GM23338 (cell line): ENCODE measurements around the gene ACSL6. TPM values are rescaled to one million over a fixed set of nuclear protein-coding genes. Genes with fewer than 3 reads are reported as not detected.

ENCODE experiments used
- ATAC-seq: fragments of 200-7000 bp; cut with Tn5 transposase; 3 replicates; pipeline ENCODE4 v1.9.1; 2020
- DNase-seq: peaks from one replicate; pipeline ENCODE4 v3.0.0-alpha.2; 2015; ENCODE audit warnings: low spot score
- H2AFZ ChIP-seq: fragments of 200-600 bp; sonication (generic); 2 replicates; pipeline ENCODE4 v1.8.0; 2016; ENCODE audit warnings: antibody characterized with exemption, mild to moderate bottlenecking, moderate library complexity
- H3F3A ChIP-seq: fragments of 200-600 bp; sonication (generic); replicated peaks from 2 replicates; pipeline ENCODE4 v1.8.0; 2017; ENCODE audit warnings: antibody characterized with exemption, mixed run types, low read depth
- H3K27ac ChIP-seq: fragments of 200-600 bp; sonication (generic); 2 replicates; pipeline ENCODE4 v1.6.1; 2016; ENCODE audit warnings: low read depth
- H3K27me3 ChIP-seq: fragments of 200-600 bp; sonication (generic); 2 replicates; pipeline ENCODE4 v1.8.0; 2016; ENCODE audit warnings: mild to moderate bottlenecking, mixed run types, moderate library complexity; ENCODE audit not compliant: insufficient read depth
- H3K36me3 ChIP-seq: fragments of 200-600 bp; sonication (generic); 2 replicates; pipeline ENCODE4 v1.8.0; 2016; ENCODE audit warnings: mild to moderate bottlenecking; ENCODE audit not compliant: insufficient read depth
- H3K4me1 ChIP-seq: fragments of 200-600 bp; sonication (generic); 2 replicates; pipeline ENCODE4 v1.8.0; 2016; ENCODE audit warnings: mild to moderate bottlenecking, moderate library complexity; ENCODE audit not compliant: insufficient read depth
- H3K4me2 ChIP-seq: fragments of 200-600 bp; sonication (generic); 2 replicates; pipeline ENCODE4 v1.7.1; 2017; ENCODE audit warnings: mixed run types
- H3K4me3 ChIP-seq: fragments of 200-600 bp; sonication (generic); 2 replicates; pipeline ENCODE4 v1.6.1; 2016; ENCODE audit warnings: mixed run types
- H3K79me2 ChIP-seq: fragments of 200-600 bp; sonication (generic); replicated peaks from 2 replicates; pipeline ENCODE4 v1.8.0; 2017; ENCODE audit warnings: mild to moderate bottlenecking; ENCODE audit not compliant: insufficient read depth
- H3K9me2 ChIP-seq: fragments of 200-600 bp; sonication (generic); 2 replicates; pipeline ENCODE4 v1.8.0; 2017; ENCODE audit not compliant: insufficient read depth
- H4K20me1 ChIP-seq: fragments of 200-600 bp; sonication (generic); replicated peaks from 2 replicates; pipeline ENCODE4 v1.8.0; 2017; ENCODE audit warnings: mild to moderate bottlenecking; ENCODE audit not compliant: insufficient read depth
- H3K27ac Mint-ChIP-seq: 2 replicates; pipeline ENCODE4 v1.8.0; 2020; ENCODE audit warnings: inconsistent platforms, mild to moderate bottlenecking, moderate library complexity, mixed read lengths
- H3K27me3 Mint-ChIP-seq: 3 replicates; pipeline ENCODE4 v1.8.0; 2022; ENCODE audit warnings: low read depth, mild to moderate bottlenecking, moderate library complexity, mixed read lengths, inconsistent platforms; ENCODE audit not compliant: insufficient read depth, poor library complexity
- H3K36me3 Mint-ChIP-seq: 3 replicates; pipeline ENCODE4 v1.8.0; 2021; ENCODE audit warnings: low read depth, mild to moderate bottlenecking, inconsistent platforms, moderate library complexity, mixed read lengths
- H3K4me1 Mint-ChIP-seq: 3 replicates; pipeline ENCODE4 v1.8.0; 2020; ENCODE audit warnings: mild to moderate bottlenecking, inconsistent platforms, mixed read lengths
- H3K4me3 Mint-ChIP-seq: 3 replicates; pipeline ENCODE4 v1.8.0; 2021; ENCODE audit warnings: moderate library complexity, mild to moderate bottlenecking, inconsistent platforms, mixed read lengths
- H3K9me3 Mint-ChIP-seq: 3 replicates; pipeline ENCODE4 v1.8.0; 2020; ENCODE audit warnings: moderate library complexity, mild to moderate bottlenecking, inconsistent platforms, mixed read lengths
- CREB1 ChIP-seq: fragments of 250-450 bp; sonication (Bioruptor Pico); IDR thresholded peaks from 2 replicates; pipeline ENCODE4 v1.5.0; 2020; ENCODE audit warnings: low read depth, mild to moderate bottlenecking, moderate library complexity
- CTCF ChIP-seq, 2 experiments: fragments of 200-600 bp in 1 of 2; sonication (generic) in 1 of 2; conservative IDR thresholded peaks; 2 replicates each; pipeline versions ENCODE4 v1.5.1 to v1.6.1; 2016 to 2017; ENCODE audit warnings: antibody characterized with exemption in 2 of 2, low read depth in 2 of 2, mild to moderate bottlenecking in 2 of 2, moderate library complexity in 1 of 2
- ETS1 ChIP-seq: IDR thresholded peaks from 2 replicates; pipeline ENCODE4 v1.6.1; 2016; ENCODE audit warnings: antibody characterized with exemption
- EZH2 ChIP-seq: fragments of 200-600 bp; sonication (generic); IDR thresholded peaks from one replicate; pipeline ENCODE4 v1.8.0; 2017; ENCODE audit warnings: antibody characterized with exemption, mild to moderate bottlenecking, low read depth; ENCODE audit not compliant: unreplicated experiment
- EZH2phosphoT487 ChIP-seq: fragments of 200-600 bp; sonication (generic); IDR thresholded peaks from one replicate; pipeline ENCODE4 v1.8.1; 2018; ENCODE audit warnings: antibody characterized with exemption; ENCODE audit not compliant: unreplicated experiment
- NANOG ChIP-seq: IDR thresholded peaks from 2 replicates; pipeline ENCODE4 v1.6.1; 2016; ENCODE audit warnings: antibody characterized with exemption, borderline replicate concordance
- STAT1 ChIP-seq: IDR thresholded peaks from one replicate; pipeline ENCODE4 v1.6.1; 2016; ENCODE audit warnings: antibody characterized with exemption; ENCODE audit not compliant: unreplicated experiment
- ZNF114 ChIP-seq: fragments of 250-450 bp; sonication (Bioruptor Pico); IDR thresholded peaks from 2 replicates; pipeline ENCODE4 v1.5.0; 2020; ENCODE audit warnings: mild to moderate bottlenecking, moderate library complexity
- ZNF331 ChIP-seq: fragments of 250-450 bp; sonication (Bioruptor Pico); IDR thresholded peaks from 2 replicates; pipeline ENCODE4 v1.5.0; 2020; ENCODE audit warnings: low read depth, mild to moderate bottlenecking, moderate library complexity
- polyA plus RNA-seq: library from polyadenylated mRNA; unstranded; fragments of >200 nt; fragmentation: Nextera tagmentation; extraction: Ambion mirVana; gene quantifications from 2 replicates; pipeline ENCODE4 v1.2.1, GENCODE V29; 2016
- total RNA-seq: library from RNA; depleted of rRNA; stranded (reverse); fragments of >200 nt; shearing (Covaris generic); gene quantifications from 2 replicates; pipeline ENCODE4 v1.2.3, GENCODE V29; 2014

ACSL6 gene
- total and polyA plus RNA-seq, 2 experiments from 2014 or later, result 0.76 to 3.6 TPM

- Histone ChIP-seq H2AFZ (no peak overlapping the region), H3K4me2 (no peak overlapping the region), H3K27ac (no peak overlapping the region), H4K20me1 (no peaks in the 10 kb centered on the region), H3K9me2 (0 out of 2 replicates have a peak, but pooled peaks cover 7% of the 10 kb centered on the region), H3K27me3 (no peaks in the 10 kb centered on the region), H3K36me3 (no peaks in the 10 kb centered on the region), H3K79me2 (no peaks in the 10 kb centered on the region), H3F3A (no peaks in the 10 kb centered on the region), H3K4me1 (no peaks in the 10 kb centered on the region), H3K4me3 (no peak overlapping the region)
- TF ChIP-seq CREB1 (CRISPR knock-in tag) (no peak), ZNF114 (no peak), NANOG (no peak)
- Mint-ChIP-seq H3K27me3 (peaks cover 4% of the 10 kb centered on the region), H3K4me1 (peaks cover 9% of the 10 kb centered on the region), H3K36me3 (no peaks in the 10 kb centered on the region), H3K9me3 (no peaks in the 10 kb centered on the region; the same call in 2 of the 3 replicates), H3K27ac (no peak overlapping the region), H3K4me3 (no peak overlapping the region)
- ATAC-seq (no peak), DNase-seq (no peak)
These were observed 8.5 kb upstream of the ACSL6 start for GRCh38 chr5:132019857-132020555.

GRCh38 chr5:132019337-132019736 lies 7.9 kb upstream of the ACSL6 start:
- Histone ChIP-seq H3K27me3 (no peaks in the 10 kb centered on the region), H3K4me2 (no peak overlapping the region), H3K36me3 (no peaks in the 10 kb centered on the region), H2AFZ (no peak overlapping the region), H3K4me3 (no peak overlapping the region), H3K27ac (no peak overlapping the region), H3F3A (no peaks in the 10 kb centered on the region), H4K20me1 (no peaks in the 10 kb centered on the region), H3K79me2 (no peaks in the 10 kb centered on the region), H3K4me1 (no peaks in the 10 kb centered on the region), H3K9me2 (0 out of 2 replicates have a peak, but pooled peaks cover 7% of the 10 kb centered on the region)
- ATAC-seq (no peak), DNase-seq (no peak)
- TF ChIP-seq EZH2phosphoT487 (no peak), STAT1 (no peak), ZNF114 (no peak), ZNF331 (CRISPR knock-in tag) (no peak), ETS1 (no peak), EZH2 (no peak), CTCF (conservative IDR thresholded peaks at IDR 0.05; ENCODE audit: low read depth in 2 of 2) (no peak)
- Mint-ChIP-seq H3K4me3 (no peak overlapping the region), H3K27ac (no peak overlapping the region), H3K36me3 (no peaks in the 10 kb centered on the region), H3K4me1 (peaks cover 9% of the 10 kb centered on the region), H3K27me3 (peaks cover 4% of the 10 kb centered on the region), H3K9me3 (no peaks in the 10 kb centered on the region; the same call in 2 of the 3 replicates)
